Adrenal gland (tissue), 5 donors: ENCODE measurements around the gene PPFIA4.

Source experiments
- CTCF ChIP-seq, 6 experiments: fragments of 450-650 bp in 4 of 6; fragments of 200-600 bp in 2 of 6; sonication (generic) in 1 of 6; IDR thresholded peaks; 1 replicate in 5 of 6; 2 replicates in 1 of 6; pipeline versions ENCODE4 v1.5.1 to v1.8.0; 2016 to 2021; ENCODE audit warnings: antibody characterized with exemption in 6 of 6, mild to moderate bottlenecking in 2 of 6, moderate library complexity in 1 of 6
- POLR2A ChIP-seq, 2 donors: fragments of 450-650 bp; IDR thresholded peaks; one replicate each; pipeline ENCODE4 v1.6.1; 2017; ENCODE audit warnings: antibody characterized with exemption in 2 of 2, mild to moderate bottlenecking in 2 of 2, moderate library complexity in 1 of 2
- donor health status: DM: no; HTN: no; CAD: no.

GRCh38 chr1:203095061-203095690, 68.9 kb downstream of the PPFIA4 start:
- no peak for TF ChIP-seq CTCF (IDR thresholded peaks at IDR 0.05)
- no peak for TF ChIP-seq POLR2A (IDR thresholded peaks at IDR 0.05)
